Right forelimb (tissue), 1 donor: Measurements from ENCODE around the gene FUBP3.

Experiments
- DNase-seq: peaks from one replicate; pipeline ENCODE4 v3.0.0-alpha.2; 2018

The FUBP3 gene

GRCh38 chr9:130578865-130579737, at the start of gene FUBP3:
FUBP3 (plus strand) TSS chr9:130579577; CDS start chr9:130579681, 104 bp downstream.
- peak; percentile 96 for DNase-seq

GRCh38 chr9:130530938-130531337, 48.4 kb upstream of the FUBP3 start:
- DNase-seq: no peak

- no peak for DNase-seq
Measured at GRCh38 chr9:130531670-130532069, 47.7 kb upstream of the FUBP3 start.

GRCh38 chr9:130532426-130533080, 46.8 kb upstream of the FUBP3 start:
- DNase-seq: no peak

- no peak for DNase-seq
Measured at GRCh38 chr9:130535818-130536521, 43.4 kb upstream of the FUBP3 start.

GRCh38 chr9:130536701-130537107, 42.7 kb upstream of the FUBP3 start:
- DNase-seq: no peak

- DNase-seq: no peak
Measured at GRCh38 chr9:130537346-130538050, 41.9 kb upstream of the FUBP3 start.

GRCh38 chr9:130539420-130540223, 39.8 kb upstream of the FUBP3 start:
- DNase-seq: no peak

- no peak for DNase-seq
Measured at GRCh38 chr9:130541533-130541932, 37.8 kb upstream of the FUBP3 start.

- no peak for DNase-seq
Measured at GRCh38 chr9:130542038-130542437, 37.3 kb upstream of the FUBP3 start.

GRCh38 chr9:130542457-130543228, 36.7 kb upstream of the FUBP3 start:
- DNase-seq: no peak

- no peak for DNase-seq
Measured at GRCh38 chr9:130543368-130543767, 36.0 kb upstream of the FUBP3 start.

GRCh38 chr9:130543859-130544258, 35.5 kb upstream of the FUBP3 start:
- no peak for DNase-seq

GRCh38 chr9:130544364-130544763, 35.0 kb upstream of the FUBP3 start:
- DNase-seq: no peak

GRCh38 chr9:130548103-130548502, 31.3 kb upstream of the FUBP3 start:
- DNase-seq: no peak

- DNase-seq: no peak
Measured at GRCh38 chr9:130549093-130549735, 30.2 kb upstream of the FUBP3 start.

GRCh38 chr9:130554606-130555005, 24.8 kb upstream of the FUBP3 start:
- DNase-seq: no peak

- DNase-seq: no peak
Measured at GRCh38 chr9:130555061-130555460, 24.3 kb upstream of the FUBP3 start.

GRCh38 chr9:130555968-130556367, 23.4 kb upstream of the FUBP3 start:
- no peak for DNase-seq

- no peak for DNase-seq
Measured at GRCh38 chr9:130556396-130557076, 22.8 kb upstream of the FUBP3 start.
